Mucosa of stomach (tissue), 1 donor: ENCODE data around the gene KDM6A.
"Not testable (repeated sequence)": the region's sequence is repeated elsewhere in the genome, so short reads cannot be mapped to it uniquely, and the experiment has no call there.

Experiments
- H3K27me3 ChIP-seq: one replicate; pipeline ENCODE4 v1.7.0; 2013; ENCODE audit warnings: mild to moderate bottlenecking, low read length; ENCODE audit not compliant: control insufficient read depth, insufficient read depth
- H3K36me3 ChIP-seq: one replicate; pipeline ENCODE4 v1.7.0; 2013; ENCODE audit warnings: low read length; ENCODE audit not compliant: control insufficient read depth, insufficient read depth
- H3K4me1 ChIP-seq: one replicate; pipeline ENCODE4 v1.7.0; 2013; ENCODE audit warnings: mild to moderate bottlenecking, low read length; ENCODE audit not compliant: control insufficient read depth, insufficient read depth
- H3K4me3 ChIP-seq: one replicate; pipeline ENCODE4 v1.7.0; 2013; ENCODE audit warnings: low read length
- H3K9ac ChIP-seq: one replicate; pipeline ENCODE4 v1.7.0; 2013; ENCODE audit warnings: mild to moderate bottlenecking, low read length, moderate library complexity
- H3K9me3 ChIP-seq: one replicate; pipeline ENCODE4 v1.7.0; 2013; ENCODE audit warnings: mild to moderate bottlenecking, low read length, moderate library complexity; ENCODE audit not compliant: control insufficient read depth
- donor health status: Pancreatic carcinoma.

Gene KDM6A

DNA sequence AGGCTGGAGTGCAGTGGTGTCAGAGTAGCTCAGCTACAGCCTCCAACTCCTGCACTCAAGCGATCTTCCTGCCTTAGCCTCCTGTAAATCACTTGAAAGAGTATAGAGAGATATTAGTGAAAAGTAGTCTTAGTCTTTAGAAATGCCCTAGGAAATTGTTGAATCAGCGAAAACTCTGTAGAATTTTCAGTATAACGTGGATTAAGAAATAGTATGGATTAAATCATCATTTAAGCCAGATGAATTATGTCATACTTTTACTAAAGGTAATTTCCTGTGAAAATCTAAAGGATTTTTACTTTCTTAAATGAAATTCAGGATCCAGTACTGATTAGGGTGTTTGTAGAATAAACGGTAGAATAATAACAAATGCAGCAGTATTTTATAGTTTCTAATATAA, 163.2 kb downstream of the KDM6A start:
- no peaks in the 10 kb centered on the region for H3K9me3 ChIP-seq
- H3K36me3 ChIP-seq: no peaks in the 10 kb centered on the region
- H3K4me3 ChIP-seq: no peak overlapping the region
- H3K4me1 ChIP-seq: no peaks in the 10 kb centered on the region
- H3K27me3 ChIP-seq: no peaks in the 10 kb centered on the region
- no peak overlapping the region for H3K9ac ChIP-seq

DNA sequence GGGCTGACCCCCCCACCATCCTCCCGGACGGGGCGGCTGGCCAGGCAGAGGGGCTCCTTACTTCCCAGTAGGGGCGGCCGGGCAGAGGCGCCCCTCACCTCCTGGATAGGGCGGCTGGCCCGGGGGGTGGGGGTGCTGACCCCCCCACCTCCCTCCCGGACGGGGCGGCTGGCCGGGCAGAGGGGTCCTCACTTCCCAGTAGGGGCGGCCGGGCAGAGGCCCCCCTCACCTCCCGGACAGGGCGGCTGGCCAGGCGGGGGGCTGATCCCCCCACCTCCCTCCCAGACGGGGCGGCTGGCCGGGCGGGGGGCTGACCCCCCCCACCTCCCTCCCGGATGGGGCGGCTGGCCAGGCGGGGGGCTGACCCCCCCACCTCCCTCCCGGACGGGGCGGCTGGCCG, 167.1 kb downstream of the KDM6A start:
- not testable (repeated sequence) for H3K27me3 ChIP-seq, H3K4me3 ChIP-seq, H3K36me3 ChIP-seq, H3K9ac ChIP-seq, H3K9me3 ChIP-seq, H3K4me1 ChIP-seq

DNA sequence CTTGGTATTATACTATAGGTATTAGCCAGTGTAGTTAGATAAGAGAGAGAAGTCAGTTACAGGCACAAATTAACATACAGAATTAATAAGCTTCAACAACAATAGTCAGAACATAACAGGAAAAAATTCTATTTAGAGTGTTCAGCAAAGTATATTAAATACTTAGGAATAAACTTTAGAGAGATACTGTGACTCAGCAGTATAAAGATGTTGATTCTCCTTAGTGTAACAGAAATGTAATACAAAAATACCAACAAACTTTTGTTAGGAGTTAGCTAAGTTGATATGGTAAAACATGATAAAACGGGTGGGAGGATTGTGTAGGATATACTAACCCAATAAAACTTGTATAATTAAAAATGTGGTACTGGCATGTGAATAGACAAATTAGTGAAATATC, 173.4 kb downstream of the KDM6A start:
- Histone ChIP-seq H3K4me1 (no peaks in the 10 kb centered on the region), H3K4me3 (no peak overlapping the region), H3K9ac (no peak overlapping the region), H3K36me3 (no peaks in the 10 kb centered on the region), H3K9me3 (no peaks in the 10 kb centered on the region), H3K27me3 (no peaks in the 10 kb centered on the region)

DNA sequence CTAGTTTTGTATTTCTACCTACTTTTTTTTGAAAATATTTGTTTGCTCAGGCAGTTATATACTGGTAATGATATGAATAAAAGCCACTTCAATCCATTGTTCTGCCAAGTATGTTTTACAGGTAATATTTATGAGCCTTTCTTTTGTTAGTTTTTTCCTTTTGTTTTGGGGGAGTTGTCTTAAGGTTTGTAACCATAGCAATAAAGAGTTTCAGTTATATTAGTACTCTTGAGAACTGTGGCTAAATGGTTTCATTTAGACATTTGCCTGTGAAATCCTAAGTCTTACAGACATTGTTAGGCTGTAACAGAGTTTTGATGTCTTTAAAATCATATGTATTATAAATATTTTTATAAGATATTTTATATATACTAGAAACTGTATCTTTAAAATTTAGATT, 177.6 kb downstream of the KDM6A start:
- H3K4me3 ChIP-seq: no peak overlapping the region
- no peaks in the 10 kb centered on the region for H3K27me3 ChIP-seq
- H3K4me1 ChIP-seq: no peaks in the 10 kb centered on the region
- no peak overlapping the region for H3K9ac ChIP-seq
- H3K9me3 ChIP-seq: no peaks in the 10 kb centered on the region
- no peaks in the 10 kb centered on the region for H3K36me3 ChIP-seq

DNA sequence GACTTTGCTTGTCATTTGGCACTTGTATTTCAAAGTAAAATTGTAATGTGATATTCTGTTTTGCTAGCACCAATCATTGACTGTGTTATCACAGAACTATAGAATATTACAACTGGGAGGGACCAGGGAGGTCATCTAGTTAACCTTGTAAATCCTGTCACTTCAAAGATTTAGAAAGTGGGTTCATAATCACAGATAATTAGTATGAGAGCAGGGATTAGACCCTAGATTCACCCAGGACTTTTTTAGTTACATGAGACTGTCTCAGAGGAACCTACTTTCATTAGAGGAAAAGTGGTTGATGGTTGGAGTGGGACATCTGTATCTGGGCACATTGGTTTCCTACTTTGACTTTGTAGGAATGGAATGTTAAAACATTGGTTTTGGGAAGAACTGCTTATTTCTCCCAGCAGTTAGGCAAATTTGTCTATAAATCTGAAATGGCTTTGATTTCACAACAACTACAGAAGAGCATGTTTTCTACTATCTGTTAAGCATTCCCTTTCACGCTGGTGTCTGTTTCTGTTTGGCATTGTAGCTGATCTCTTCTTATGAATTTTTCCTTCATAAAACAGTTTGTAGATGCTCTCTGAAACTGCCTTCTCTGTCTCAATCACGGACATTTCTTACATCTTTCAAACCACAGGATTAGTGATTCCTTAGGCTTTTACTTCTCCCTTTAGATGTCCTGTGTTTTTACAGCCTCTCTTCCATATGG, 183.6 kb downstream of the KDM6A start:
- Histone ChIP-seq H3K9ac (no peak overlapping the region), H3K36me3 (no peaks in the 10 kb centered on the region), H3K4me3 (no peak overlapping the region), H3K27me3 (no peaks in the 10 kb centered on the region), H3K4me1 (no peaks in the 10 kb centered on the region), H3K9me3 (no peaks in the 10 kb centered on the region)

DNA sequence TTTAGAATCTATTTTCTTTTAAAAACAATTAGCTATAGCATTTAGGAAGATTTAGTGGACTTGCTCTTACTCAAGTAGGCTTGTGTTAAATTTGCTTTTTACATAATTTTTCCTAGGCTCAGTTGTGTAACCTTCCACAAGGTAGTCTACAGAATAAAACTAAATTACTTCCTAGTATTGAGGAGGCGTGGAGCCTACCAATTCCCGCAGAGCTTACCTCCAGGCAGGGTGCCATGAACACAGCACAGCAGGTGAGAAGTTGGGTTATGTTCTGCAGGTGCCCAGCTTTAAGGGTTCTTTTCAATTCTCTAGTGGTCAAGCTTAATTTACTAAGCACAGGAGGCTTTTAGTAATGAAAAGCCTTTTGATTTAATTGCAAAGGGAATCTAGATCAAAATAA, 186.9 kb downstream of the KDM6A start:
- not testable (repeated sequence) for H3K9ac ChIP-seq, H3K9me3 ChIP-seq, H3K4me3 ChIP-seq, H3K27me3 ChIP-seq, H3K4me1 ChIP-seq, H3K36me3 ChIP-seq

DNA sequence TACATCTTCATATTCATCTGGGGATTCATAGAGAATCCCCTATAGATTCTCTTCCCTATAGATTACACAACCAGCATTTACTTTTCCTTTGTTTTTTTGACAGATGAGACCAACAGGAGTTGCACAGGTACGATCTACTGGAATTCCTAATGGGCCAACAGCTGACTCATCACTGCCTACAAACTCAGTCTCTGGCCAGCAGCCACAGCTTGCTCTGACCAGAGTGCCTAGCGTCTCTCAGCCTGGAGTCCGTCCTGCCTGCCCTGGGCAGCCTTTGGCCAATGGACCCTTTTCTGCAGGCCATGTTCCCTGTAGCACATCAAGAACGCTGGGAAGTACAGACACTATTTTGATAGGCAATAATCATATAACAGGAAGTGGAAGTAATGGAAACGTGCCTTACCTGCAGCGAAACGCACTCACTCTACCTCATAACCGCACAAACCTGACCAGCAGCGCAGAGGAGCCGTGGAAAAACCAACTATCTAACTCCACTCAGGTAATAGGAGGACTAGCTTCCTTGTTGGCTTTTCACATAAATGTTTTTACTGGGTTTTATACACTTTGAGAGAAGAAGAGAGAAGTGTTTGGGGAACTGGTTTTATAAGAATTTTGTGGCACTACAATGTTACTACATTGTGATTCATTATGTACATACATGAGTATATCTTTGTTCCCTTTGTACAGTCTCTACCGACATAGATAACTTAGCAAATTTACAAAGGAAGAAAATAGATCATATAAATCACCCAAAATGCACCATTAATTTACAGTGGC, 190.5 kb downstream of the KDM6A start:
- Histone ChIP-seq H3K36me3 (no peaks in the 10 kb centered on the region), H3K4me3 (no peak overlapping the region), H3K9ac (no peak overlapping the region), H3K4me1 (peaks cover 4% of the 10 kb centered on the region), H3K9me3 (no peaks in the 10 kb centered on the region), H3K27me3 (no peaks in the 10 kb centered on the region)

DNA sequence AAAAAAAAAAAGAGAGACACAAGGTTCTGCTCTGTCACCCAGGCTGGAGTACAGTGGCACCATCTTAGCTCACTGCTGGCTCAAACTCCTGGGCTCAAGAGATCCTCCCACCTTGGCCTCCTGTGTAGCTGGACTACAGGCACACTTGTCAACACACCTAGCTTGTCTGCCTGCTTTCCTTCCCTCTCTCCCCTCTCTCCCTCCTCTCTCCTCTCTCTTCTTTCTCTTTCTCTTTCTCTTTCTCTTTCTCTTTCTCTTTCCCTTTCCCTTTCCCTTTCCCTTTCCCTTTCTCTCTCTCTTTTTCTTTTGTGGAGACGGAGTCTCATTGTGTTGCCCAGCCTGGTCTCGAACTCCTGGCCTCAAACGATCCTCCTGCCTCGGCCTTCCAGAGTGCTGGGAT, 195.6 kb downstream of the KDM6A start:
- no peaks in the 10 kb centered on the region for H3K9me3 ChIP-seq
- H3K4me1 ChIP-seq: peaks cover 3% of the 10 kb centered on the region
- no peak overlapping the region for H3K9ac ChIP-seq
- no peaks in the 10 kb centered on the region for H3K36me3 ChIP-seq
- H3K27me3 ChIP-seq: no peaks in the 10 kb centered on the region
- no peak overlapping the region for H3K4me3 ChIP-seq

DNA sequence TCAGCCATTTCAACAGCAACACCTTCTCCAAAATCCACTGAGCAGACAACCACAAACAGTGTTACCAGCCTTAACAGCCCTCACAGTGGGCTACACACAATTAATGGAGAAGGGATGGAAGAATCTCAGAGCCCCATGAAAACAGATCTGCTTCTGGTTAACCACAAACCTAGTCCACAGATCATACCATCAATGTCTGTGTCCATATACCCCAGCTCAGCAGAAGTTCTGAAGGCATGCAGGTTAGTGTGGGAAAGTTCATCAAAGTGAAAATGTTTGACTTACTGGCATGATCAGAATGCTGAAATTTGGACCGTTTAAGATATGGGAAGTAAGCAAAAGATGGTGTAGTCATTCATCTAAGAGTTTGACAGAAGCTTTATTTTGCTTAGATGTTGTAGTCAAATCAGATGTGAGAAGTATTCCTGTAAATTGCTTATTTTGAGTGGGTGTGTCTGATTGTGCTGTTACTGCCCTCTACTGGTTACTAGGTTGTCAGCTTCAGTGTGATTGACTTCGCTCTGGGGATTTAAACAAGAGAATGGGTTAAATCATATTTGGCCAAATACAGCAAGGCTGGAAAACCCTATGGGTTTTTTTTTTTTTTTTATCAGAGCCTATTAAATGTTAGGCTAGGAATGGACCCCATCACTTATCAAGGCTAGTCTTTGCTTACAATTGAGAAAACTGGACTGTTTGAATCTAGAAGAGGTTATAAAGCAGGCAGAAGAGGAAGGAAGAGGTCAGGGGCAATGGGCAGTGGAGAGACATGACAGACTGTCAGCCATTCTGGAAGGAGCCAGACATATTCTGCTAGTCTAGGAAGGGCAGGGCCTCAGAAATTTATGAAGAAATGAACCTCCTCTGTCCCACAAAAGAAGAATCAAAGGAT, 197.4 kb downstream of the KDM6A start:
- H3K27me3 ChIP-seq: no peaks in the 10 kb centered on the region
- no peaks in the 10 kb centered on the region for H3K9me3 ChIP-seq
- H3K4me1 ChIP-seq: peaks cover 3% of the 10 kb centered on the region

DNA sequence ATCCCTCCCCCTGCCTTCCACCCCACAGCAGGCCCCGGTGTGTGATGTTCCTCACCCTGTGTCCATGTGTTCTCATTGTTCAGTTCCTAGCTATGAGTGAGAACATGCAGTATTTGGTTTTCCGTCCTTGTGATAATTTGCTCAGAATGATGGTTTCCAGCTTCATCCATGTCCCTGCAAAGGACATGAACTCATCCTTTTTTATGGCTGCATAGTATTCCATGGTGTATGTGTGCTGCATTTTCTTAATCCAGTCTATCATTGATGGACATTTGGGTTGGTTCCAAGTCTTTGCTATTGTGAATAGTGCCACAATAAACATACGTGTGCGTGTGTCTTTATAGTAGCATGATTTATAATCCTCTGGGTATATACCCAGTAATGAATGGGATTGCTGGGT, 200.0 kb downstream of the KDM6A start:
- not testable (repeated sequence) for H3K9ac ChIP-seq, H3K9me3 ChIP-seq, H3K4me1 ChIP-seq, H3K36me3 ChIP-seq, H3K4me3 ChIP-seq, H3K27me3 ChIP-seq

More for the DNA sequence above, 197.4 kb downstream of the KDM6A start:
- Histone ChIP-seq H3K36me3 (no peaks in the 10 kb centered on the region), H3K4me3 (no peak overlapping the region), H3K9ac (no peak overlapping the region)

DNA sequence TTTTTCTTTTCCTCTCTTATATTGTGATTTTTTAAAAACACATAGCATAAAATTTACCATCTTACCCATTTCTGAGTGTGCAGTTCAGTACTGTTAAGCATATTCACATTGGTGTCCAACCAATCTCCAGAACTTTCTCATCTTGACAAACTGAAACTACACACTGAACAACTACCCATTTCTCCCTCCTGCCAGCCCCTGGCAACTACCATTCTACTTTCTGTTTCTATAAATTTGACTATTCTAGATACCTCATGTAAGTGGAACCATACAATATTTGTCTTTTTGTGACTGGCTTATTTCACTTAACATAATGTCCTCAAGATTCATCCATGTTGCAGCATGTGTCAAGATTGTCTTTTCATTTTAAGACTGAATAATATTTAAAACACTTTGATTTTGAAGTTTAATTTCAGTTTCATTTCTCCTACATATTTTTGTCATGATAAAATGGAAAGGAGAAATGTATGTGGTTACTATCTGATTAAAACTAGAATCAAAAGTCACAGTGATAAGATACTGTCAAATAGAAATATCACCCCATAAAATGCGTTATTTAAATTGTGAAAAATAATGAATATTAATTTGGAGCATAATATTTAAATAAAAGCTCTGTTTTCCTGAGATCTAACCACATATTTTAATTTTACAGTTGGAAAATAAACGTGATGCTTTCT, 204.9 kb downstream of the KDM6A start:
- Histone ChIP-seq H3K9ac (no peak overlapping the region), H3K4me1 (no peaks in the 10 kb centered on the region), H3K27me3 (no peaks in the 10 kb centered on the region), H3K4me3 (no peak overlapping the region), H3K36me3 (no peaks in the 10 kb centered on the region), H3K9me3 (no peaks in the 10 kb centered on the region)
